PC-9 (cell line): Measurements from ENCODE around the gene GMDS. TPM values are rescaled to one million over a fixed set of nuclear protein-coding genes. Genes with fewer than 3 reads are reported as not detected.

Experiments used
- BruUV-seq: library from RNA; stranded (reverse); fragments of 400-500 nt; replicated peaks from 2 replicates; lab custom pipeline; 2021; lab: Mats Ljungman, UMichigan
- CTCF ChIA-PET: fragments of 300-600 bp; sonication (Branson Sonifier 250); formaldehyde crosslinking; loops from one replicate; lab custom pipeline; 2022; ENCODE audit warnings: antibody characterized with exemption; lab: Charles Lee
- POLR2A ChIA-PET: fragments of 300-600 bp; sonication (Branson Sonifier 250); formaldehyde crosslinking; loops from one replicate; lab custom pipeline; 2022; ENCODE audit warnings: antibody characterized with exemption; ENCODE audit not compliant: unreplicated experiment; lab: Charles Lee
- DNase-seq, 2 experiments: peaks; one replicate each; pipeline versions ENCODE4 v3.0.0 to v3.0.0-alpha.2; 2015 to 2022; ENCODE audit warnings: mixed read lengths in 1 of 2
- H2AFZ ChIP-seq: fragments of 200-600 bp; sonication (generic); 2 replicates; pipeline ENCODE4 v1.8.1; 2017; ENCODE audit warnings: antibody characterized with exemption
- H3F3A ChIP-seq: fragments of 200-600 bp; sonication (generic); 2 replicates; pipeline ENCODE4 v1.8.1; 2017; ENCODE audit warnings: antibody characterized with exemption, mild to moderate bottlenecking, low read depth; ENCODE audit not compliant: insufficient read depth
- H3K27ac ChIP-seq: fragments of 200-600 bp; sonication (generic); 2 replicates; pipeline ENCODE4 v1.6.1; 2016; ENCODE audit warnings: mixed run types
- H3K27me3 ChIP-seq: fragments of 200-600 bp; sonication (generic); 2 replicates; pipeline ENCODE4 v1.6.1; 2016; ENCODE audit warnings: low read depth, mixed run types; ENCODE audit not compliant: insufficient read depth
- H3K36me3 ChIP-seq: fragments of 200-600 bp; sonication (generic); 2 replicates; pipeline ENCODE4 v1.6.1; 2016; ENCODE audit warnings: low read depth, mixed run types
- H3K4me1 ChIP-seq: fragments of 200-600 bp; sonication (generic); replicated peaks from 2 replicates; pipeline ENCODE4 v1.6.1; 2016; ENCODE audit warnings: mixed run types; ENCODE audit not compliant: insufficient read depth
- H3K4me2 ChIP-seq: fragments of 200-600 bp; sonication (generic); 2 replicates; pipeline ENCODE4 v1.6.1; 2017; ENCODE audit warnings: mixed run types
- H3K4me3 ChIP-seq: fragments of 200-600 bp; sonication (generic); 2 replicates; pipeline ENCODE4 v1.6.1; 2016; ENCODE audit warnings: mixed run types
- H3K79me2 ChIP-seq: fragments of 200-600 bp; sonication (generic); 2 replicates; pipeline ENCODE4 v1.6.1; 2017; ENCODE audit warnings: low read depth, mixed run types
- H3K9me2 ChIP-seq: fragments of 200-600 bp; sonication (generic); 2 replicates; pipeline ENCODE4 v1.8.1; 2017; ENCODE audit warnings: mild to moderate bottlenecking; ENCODE audit not compliant: insufficient read depth
- H3K9me3 ChIP-seq: fragments of 200-600 bp; sonication (generic); 2 replicates; pipeline ENCODE4 v1.8.1; 2016; ENCODE audit warnings: low read depth; ENCODE audit not compliant: insufficient read depth
- H4K20me1 ChIP-seq: fragments of 200-600 bp; sonication (generic); 2 replicates; pipeline ENCODE4 v1.8.1; 2017; ENCODE audit not compliant: insufficient read depth
- EZH2 ChIP-seq: fragments of 200-600 bp; sonication (generic); IDR thresholded peaks from 2 replicates; pipeline ENCODE4 v1.8.0; 2017; ENCODE audit warnings: antibody characterized with exemption, low read depth
- intact Hi-C: fragments of 100-400 bp; cut with micrococcal nuclease; formaldehyde crosslinking; loops from one replicate; pipeline ENCODE4 v1.10.0; 2022; ENCODE audit not compliant: unreplicated experiment
- total RNA-seq: library from RNA; stranded (reverse); gene quantifications from 2 replicates; pipeline ENCODE4 v1.2.3, GENCODE V29; 2021
- TF ChIP-seq, protein P1 (sequence below): fragments of 200-600 bp; sonication (generic); conservative IDR thresholded peaks from 2 replicates; pipeline ENCODE4 v1.6.1; 2017; ENCODE audit warnings: mixed run types, antibody characterized with exemption, mild to moderate bottlenecking, moderate library complexity

The GMDS gene
- total RNA-seq, 1 experiment from 2014 or later, result 30.1 TPM

DNA sequence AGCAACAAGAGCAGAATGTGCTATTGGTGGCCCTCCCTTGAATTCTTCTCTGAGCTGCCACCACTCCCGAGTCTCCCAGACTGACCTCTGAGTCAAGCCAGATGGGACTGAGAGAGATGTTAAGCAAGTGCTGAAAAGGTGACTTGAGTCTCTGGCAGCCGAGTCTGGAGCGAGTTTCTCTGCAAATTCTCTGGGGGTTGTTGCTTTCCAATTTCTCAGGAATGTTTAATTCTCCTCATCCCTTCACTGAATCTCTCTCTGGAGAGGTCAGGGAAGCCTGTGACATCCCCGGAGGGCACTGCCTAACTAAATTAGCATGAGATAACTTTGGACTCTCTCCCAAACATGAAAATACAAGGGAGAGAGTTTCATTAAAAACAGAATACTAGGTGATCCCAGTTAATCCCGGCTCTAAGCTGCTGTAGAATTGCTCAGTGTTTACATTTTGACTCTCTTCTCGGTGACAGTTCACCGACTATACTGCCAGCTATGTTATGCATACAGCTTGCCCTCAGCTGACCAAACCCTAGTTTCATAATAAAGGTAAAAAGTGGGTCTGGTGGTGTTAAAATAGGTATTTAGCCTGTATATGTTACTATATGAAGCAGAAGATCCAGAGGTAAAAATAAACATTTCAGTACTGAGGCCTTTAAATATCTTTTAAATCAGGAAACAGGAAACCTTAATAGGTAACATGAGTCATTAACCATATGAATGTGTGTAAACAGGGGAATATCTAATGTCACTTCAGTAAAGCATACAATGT lies 477.7 kb downstream of the GMDS start:
- H3K9me2 ChIP-seq, result no peaks in the 10 kb centered on the region
- H3K27ac ChIP-seq, result peak overlapping the region; percentile 94
- H3K4me3 ChIP-seq, result peak overlapping the region; percentile 43
- no peaks in the 10 kb centered on the region for H3K27me3 ChIP-seq
- peak overlapping the region; percentile 71 for H3K4me2 ChIP-seq
- intact Hi-C loops, result loop anchor here (2.0 to 10.0 kb wide), 5 partner anchors 80 to 337 kb away; partner anchors contain the start of gene FOXC1
- H3F3A ChIP-seq, result peaks cover 26% of the 10 kb centered on the region
- H3K79me2 ChIP-seq, result no peaks in the 10 kb centered on the region
- DNase-seq, result peak; percentile 47 to 81
- no peaks in the 10 kb centered on the region for H3K9me3 ChIP-seq
- no peaks in the 10 kb centered on the region for H4K20me1 ChIP-seq
- ChIA-PET POLR2A (no interaction called here), CTCF (interaction anchor here (0.7 kb wide), 1 partner anchor 867 kb away, joined by 3 read pairs; no protein-coding TSS in a partner anchor)
- peaks cover 50% of the 10 kb centered on the region for H3K4me1 ChIP-seq
- BruUV-seq, result no TSS peak
- no peaks in the 10 kb centered on the region for H3K36me3 ChIP-seq
- H2AFZ ChIP-seq, result no peak overlapping the region
- no peak for TF ChIP-seq EZH2
- TF ChIP-seq, protein P1, sequence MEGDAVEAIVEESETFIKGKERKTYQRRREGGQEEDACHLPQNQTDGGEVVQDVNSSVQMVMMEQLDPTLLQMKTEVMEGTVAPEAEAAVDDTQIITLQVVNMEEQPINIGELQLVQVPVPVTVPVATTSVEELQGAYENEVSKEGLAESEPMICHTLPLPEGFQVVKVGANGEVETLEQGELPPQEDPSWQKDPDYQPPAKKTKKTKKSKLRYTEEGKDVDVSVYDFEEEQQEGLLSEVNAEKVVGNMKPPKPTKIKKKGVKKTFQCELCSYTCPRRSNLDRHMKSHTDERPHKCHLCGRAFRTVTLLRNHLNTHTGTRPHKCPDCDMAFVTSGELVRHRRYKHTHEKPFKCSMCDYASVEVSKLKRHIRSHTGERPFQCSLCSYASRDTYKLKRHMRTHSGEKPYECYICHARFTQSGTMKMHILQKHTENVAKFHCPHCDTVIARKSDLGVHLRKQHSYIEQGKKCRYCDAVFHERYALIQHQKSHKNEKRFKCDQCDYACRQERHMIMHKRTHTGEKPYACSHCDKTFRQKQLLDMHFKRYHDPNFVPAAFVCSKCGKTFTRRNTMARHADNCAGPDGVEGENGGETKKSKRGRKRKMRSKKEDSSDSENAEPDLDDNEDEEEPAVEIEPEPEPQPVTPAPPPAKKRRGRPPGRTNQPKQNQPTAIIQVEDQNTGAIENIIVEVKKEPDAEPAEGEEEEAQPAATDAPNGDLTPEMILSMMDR, result no peak

GRCh38 chr6:1766654-1767053 lies 478.8 kb downstream of the GMDS start:
- DNase-seq, result peak in 1 of 2 experiments; percentile 28
- H3K4me1 ChIP-seq, result peaks cover 53% of the 10 kb centered on the region
- no peaks in the 10 kb centered on the region for H3K9me3 ChIP-seq
- H3K9me2 ChIP-seq, result no peaks in the 10 kb centered on the region
- peaks cover 26% of the 10 kb centered on the region for H3F3A ChIP-seq
- no peaks in the 10 kb centered on the region for H3K36me3 ChIP-seq
- H2AFZ ChIP-seq, result no peak overlapping the region
- no TSS peak for BruUV-seq
- H3K27me3 ChIP-seq, result no peaks in the 10 kb centered on the region
- intact Hi-C loops, result loop anchor here (2.0 to 10.0 kb wide), 5 partner anchors 79 to 338 kb away; partner anchors contain the start of gene FOXC1
- H3K79me2 ChIP-seq, result no peaks in the 10 kb centered on the region
- H3K4me2 ChIP-seq, result peak overlapping the region; percentile 71
- TF ChIP-seq, protein P1, result no peak
- no peak for TF ChIP-seq EZH2
- peak overlapping the region; percentile 43; the same call in 1 of the 2 replicates for H3K4me3 ChIP-seq
- no peaks in the 10 kb centered on the region for H4K20me1 ChIP-seq
- CTCF ChIA-PET, result interaction anchor here (0.6 to 0.7 kb wide), 2 partner anchors 155 to 868 kb away, joined by 3 to 5 read pairs; no protein-coding TSS in a partner anchor
- POLR2A ChIA-PET, result interaction anchor here (0.7 kb wide), 1 partner anchor 10 kb away, joined by 7 read pairs; no protein-coding TSS in a partner anchor
- H3K27ac ChIP-seq, result peak overlapping the region; percentile 94

- no peaks in the 10 kb centered on the region for H4K20me1 ChIP-seq
- no peaks in the 10 kb centered on the region for H3K9me2 ChIP-seq
- H3K9me3 ChIP-seq, result no peaks in the 10 kb centered on the region
- no peaks in the 10 kb centered on the region; the same call in 1 of the 2 replicates for H3K36me3 ChIP-seq
- H3K27ac ChIP-seq, result no peak overlapping the region
- CTCF ChIA-PET, result no interaction called here
- TF ChIP-seq, protein P1, result no peak
- no peak for TF ChIP-seq EZH2
- POLR2A ChIA-PET, result no interaction called here
- no peak overlapping the region for H3K4me2 ChIP-seq
- H3K4me3 ChIP-seq, result no peak overlapping the region
- no peak overlapping the region for H2AFZ ChIP-seq
- intact Hi-C loops, result loop anchor here (5.0 to 10.0 kb wide), 3 partner anchors 78 to 339 kb away; partner anchors contain the start of gene FOXC1
- no peaks in the 10 kb centered on the region for H3K79me2 ChIP-seq
- no TSS peak for BruUV-seq
- H3K4me1 ChIP-seq, result peaks cover 53% of the 10 kb centered on the region
- DNase-seq, result no peak
- no peaks in the 10 kb centered on the region for H3K27me3 ChIP-seq
- peaks cover 26% of the 10 kb centered on the region for H3F3A ChIP-seq
Observed at GRCh38 chr6:1765160-1765903, 480.1 kb downstream of the GMDS start.
